NB4 (cell line): Measurements from ENCODE around the gene SLK.

Experiments
- MAX ChIP-seq: IDR thresholded peaks from 2 replicates; pipeline ENCODE4 v1.6.1; 2011; ENCODE audit warnings: low read depth, low read length
- POLR2A ChIP-seq: IDR thresholded peaks from 2 replicates; pipeline ENCODE4 v1.6.1; 2011; ENCODE audit warnings: mild to moderate bottlenecking; ENCODE audit not compliant: insufficient read length; ENCODE audit errors: extremely low read depth
- TF ChIP-seq, protein P1 (sequence below): IDR thresholded peaks from one replicate; pipeline ENCODE4 v1.5.1; 2012; ENCODE audit warnings: low read depth, low read length

DNA sequence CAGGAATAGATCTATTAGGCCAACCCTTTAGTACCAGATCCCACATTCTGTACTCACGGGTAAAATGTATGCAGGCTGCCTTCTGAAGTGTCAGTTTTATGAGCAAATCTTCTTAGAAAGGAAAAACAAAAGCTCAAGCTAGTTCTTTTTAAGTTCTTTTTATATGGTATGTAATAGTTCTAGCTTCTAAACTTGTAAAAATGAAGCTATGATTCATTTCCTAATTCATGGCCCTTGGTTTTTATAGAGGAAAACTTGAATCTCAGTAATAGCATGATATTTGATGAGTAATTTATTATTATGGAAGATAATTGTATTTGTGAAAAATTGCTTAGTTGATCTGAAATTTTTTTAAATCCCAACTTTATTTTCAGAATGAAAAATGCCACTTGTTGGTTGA is 54.3 kb downstream of the SLK start:
- TF ChIP-seq, protein P1, sequence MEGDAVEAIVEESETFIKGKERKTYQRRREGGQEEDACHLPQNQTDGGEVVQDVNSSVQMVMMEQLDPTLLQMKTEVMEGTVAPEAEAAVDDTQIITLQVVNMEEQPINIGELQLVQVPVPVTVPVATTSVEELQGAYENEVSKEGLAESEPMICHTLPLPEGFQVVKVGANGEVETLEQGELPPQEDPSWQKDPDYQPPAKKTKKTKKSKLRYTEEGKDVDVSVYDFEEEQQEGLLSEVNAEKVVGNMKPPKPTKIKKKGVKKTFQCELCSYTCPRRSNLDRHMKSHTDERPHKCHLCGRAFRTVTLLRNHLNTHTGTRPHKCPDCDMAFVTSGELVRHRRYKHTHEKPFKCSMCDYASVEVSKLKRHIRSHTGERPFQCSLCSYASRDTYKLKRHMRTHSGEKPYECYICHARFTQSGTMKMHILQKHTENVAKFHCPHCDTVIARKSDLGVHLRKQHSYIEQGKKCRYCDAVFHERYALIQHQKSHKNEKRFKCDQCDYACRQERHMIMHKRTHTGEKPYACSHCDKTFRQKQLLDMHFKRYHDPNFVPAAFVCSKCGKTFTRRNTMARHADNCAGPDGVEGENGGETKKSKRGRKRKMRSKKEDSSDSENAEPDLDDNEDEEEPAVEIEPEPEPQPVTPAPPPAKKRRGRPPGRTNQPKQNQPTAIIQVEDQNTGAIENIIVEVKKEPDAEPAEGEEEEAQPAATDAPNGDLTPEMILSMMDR: no peak
- TF ChIP-seq POLR2A (no peak), MAX (no peak)
